GM10847 (cell line): ENCODE results near the gene THPO.

ENCODE experiments used
- POLR2A ChIP-seq: IDR thresholded peaks from 2 replicates; pipeline ENCODE4 v1.6.1; 2011; ENCODE audit not compliant: insufficient read length; ENCODE audit errors: extremely low read depth

Gene THPO

GRCh38 chr3:184378651-184379357, 797 bp upstream of the THPO start:
- TF ChIP-seq POLR2A: no peak

- TF ChIP-seq POLR2A: no peak
Measured at GRCh38 chr3:184377374-184377773, 633 bp downstream of the THPO start.

GRCh38 chr3:184375747-184376461, 2.1 kb downstream of the THPO start:
- no peak for TF ChIP-seq POLR2A

GRCh38 chr3:184373422-184373821, 4.6 kb downstream of the THPO start:
- no peak for TF ChIP-seq POLR2A

GRCh38 chr3:184372911-184373310, 5.1 kb downstream of the THPO start:
- TF ChIP-seq POLR2A: no peak

GRCh38 chr3:184372296-184372821, 5.6 kb downstream of the THPO start:
- no peak for TF ChIP-seq POLR2A

- TF ChIP-seq POLR2A: no peak
Measured at GRCh38 chr3:184371570-184372018, 6.4 kb downstream of the THPO start.

- no peak for TF ChIP-seq POLR2A
Measured at GRCh38 chr3:184368586-184369183, 9.3 kb downstream of the THPO start.

- no peak for TF ChIP-seq POLR2A
Measured at GRCh38 chr3:184368116-184368515, 9.9 kb downstream of the THPO start.

- TF ChIP-seq POLR2A: no peak
Measured at GRCh38 chr3:184366619-184367289, 11.3 kb downstream of the THPO start.

- peak; percentile 75 for TF ChIP-seq POLR2A
Measured at GRCh38 chr3:184362668-184363546, 15.1 kb downstream of the THPO start.

GRCh38 chr3:184361932-184362667, 15.9 kb downstream of the THPO start:
- TF ChIP-seq POLR2A: no peak

- peak; percentile 54 for TF ChIP-seq POLR2A
Measured at GRCh38 chr3:184361532-184361931, 16.5 kb downstream of the THPO start, which contains the start of the genes CLCN2 and POLR2H. Gene CLCN2 (minus strand): TSS chr3:184361605. CDS start chr3:184361479, 126 bp downstream. Gene POLR2H (plus strand): TSS chr3:184361710. CDS start chr3:184363493, 1,783 bp downstream.

- no peak for TF ChIP-seq POLR2A
Measured at GRCh38 chr3:184360929-184361531, 17.0 kb downstream of the THPO start.
